Measurements from ENCODE around the gene ZHX3. TPM values are rescaled to one million over a fixed set of nuclear protein-coding genes. Genes with fewer than 3 reads are reported as not detected.

Gene ZHX3
- total RNA-seq, 1 donor from 2014 or later: 14.5 TPM

- DNase-seq (ENCODE audit: low read depth): no peak
- H3K36me3 ChIP-seq (ENCODE audit: control insufficient read depth, insufficient read depth, low read length): no peaks in the 10 kb centered on the region
- no peak for TF ChIP-seq CTCF (IDR thresholded peaks at IDR 0.05; ENCODE audit: insufficient read depth, low read length, severe bottlenecking)
- no peak overlapping the region for H3K4me3 ChIP-seq (ENCODE audit: low read depth, low read length)
- FAIRE-seq: no peak
- no peaks in the 10 kb centered on the region for H3K27me3 ChIP-seq (ENCODE audit: control insufficient read depth, insufficient read depth, low read length)
These were observed 37.8 kb downstream of the ZHX3 start for GRCh38 chr20:41279546-41280225.

GRCh38 chr20:41278936-41279335 is 38.6 kb downstream of the ZHX3 start:
- TF ChIP-seq CTCF (IDR thresholded peaks at IDR 0.05; ENCODE audit: insufficient read depth, low read length, severe bottlenecking): no peak
- FAIRE-seq: no peak

GRCh38 chr20:41277049-41277448 is 40.5 kb downstream of the ZHX3 start:
- Histone ChIP-seq H3K4me3 (ENCODE audit: low read depth, low read length) (no peak overlapping the region), H3K27me3 (ENCODE audit: control insufficient read depth, insufficient read depth, low read length) (no peaks in the 10 kb centered on the region), H3K36me3 (ENCODE audit: control insufficient read depth, insufficient read depth, low read length) (no peaks in the 10 kb centered on the region)
- no peak for TF ChIP-seq CTCF (IDR thresholded peaks at IDR 0.05; ENCODE audit: insufficient read depth, low read length, severe bottlenecking)
- no peak for DNase-seq (ENCODE audit: low read depth)
- no peak for FAIRE-seq

More at GRCh38 chr20:41278936-41279335, 38.6 kb downstream of the ZHX3 start:
- no peaks in the 10 kb centered on the region for H3K27me3 ChIP-seq (ENCODE audit: control insufficient read depth, insufficient read depth, low read length)
- DNase-seq (ENCODE audit: low read depth): no peak
- no peaks in the 10 kb centered on the region for H3K36me3 ChIP-seq (ENCODE audit: control insufficient read depth, insufficient read depth, low read length)
- H3K4me3 ChIP-seq (ENCODE audit: low read depth, low read length): no peak overlapping the region

GRCh38 chr20:41276317-41276751 is 41.2 kb downstream of the ZHX3 start:
- no peak overlapping the region for H3K4me3 ChIP-seq (ENCODE audit: low read depth, low read length)

GRCh38 chr20:41275301-41275731 is 42.2 kb downstream of the ZHX3 start:
- TF ChIP-seq CTCF (IDR thresholded peaks at IDR 0.05; ENCODE audit: insufficient read depth, low read length, severe bottlenecking): no peak
- Histone ChIP-seq H3K27me3 (ENCODE audit: control insufficient read depth, insufficient read depth, low read length) (no peaks in the 10 kb centered on the region), H3K4me3 (ENCODE audit: low read depth, low read length) (no peak overlapping the region), H3K36me3 (ENCODE audit: control insufficient read depth, insufficient read depth, low read length) (no peaks in the 10 kb centered on the region)
- FAIRE-seq: no peak
- DNase-seq (ENCODE audit: low read depth): peak; percentile 80

More at GRCh38 chr20:41276317-41276751, 41.2 kb downstream of the ZHX3 start:
- H3K36me3 ChIP-seq (ENCODE audit: control insufficient read depth, insufficient read depth, low read length): no peaks in the 10 kb centered on the region
- TF ChIP-seq CTCF (IDR thresholded peaks at IDR 0.05; ENCODE audit: insufficient read depth, low read length, severe bottlenecking): no peak
- no peaks in the 10 kb centered on the region for H3K27me3 ChIP-seq (ENCODE audit: control insufficient read depth, insufficient read depth, low read length)
- DNase-seq (ENCODE audit: low read depth) (no peak), FAIRE-seq (no peak)

GRCh38 chr20:41274152-41274551 is 43.4 kb downstream of the ZHX3 start:
- no peaks in the 10 kb centered on the region for H3K27me3 ChIP-seq (ENCODE audit: control insufficient read depth, insufficient read depth, low read length)
- no peak for TF ChIP-seq CTCF (IDR thresholded peaks at IDR 0.05; ENCODE audit: insufficient read depth, low read length, severe bottlenecking)
- DNase-seq (ENCODE audit: low read depth): no peak
- no peaks in the 10 kb centered on the region for H3K36me3 ChIP-seq (ENCODE audit: control insufficient read depth, insufficient read depth, low read length)
- FAIRE-seq: no peak
- no peak overlapping the region for H3K4me3 ChIP-seq (ENCODE audit: low read depth, low read length)
